ENCODE measurements around the gene RLBP1.
"Not testable (repeated sequence)": the region's sequence is repeated elsewhere in the genome, so short reads cannot be mapped to it uniquely, and the experiment has no call there.

RLBP1 gene

DNA sequence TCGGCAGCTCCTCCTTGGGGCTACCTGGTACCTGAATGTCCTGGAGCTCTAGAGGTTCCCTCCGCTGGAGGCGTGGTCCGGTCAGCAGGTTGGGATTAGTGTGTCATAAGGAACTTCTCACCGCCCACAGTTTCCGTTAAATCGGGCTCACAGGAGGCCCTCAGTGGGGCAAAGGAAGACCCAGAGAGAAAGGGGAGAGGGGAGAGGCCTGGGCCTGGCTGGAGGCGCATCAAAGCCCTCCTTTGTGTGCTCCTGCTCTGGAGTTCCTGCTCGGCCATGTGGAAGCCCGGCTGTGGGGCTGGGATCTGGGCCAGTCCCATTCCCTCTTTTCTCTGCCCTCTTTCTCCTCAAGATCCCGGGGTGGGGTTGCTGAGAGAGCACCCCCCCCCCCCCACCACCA is at the start of gene RLBP1:
Gene RLBP1 (minus strand): TSS at position 37 of the 400 bp plus-strand sequence. CDS start 2,604 bp downstream, outside the sequence.
- no peak for DNase-seq

DNA sequence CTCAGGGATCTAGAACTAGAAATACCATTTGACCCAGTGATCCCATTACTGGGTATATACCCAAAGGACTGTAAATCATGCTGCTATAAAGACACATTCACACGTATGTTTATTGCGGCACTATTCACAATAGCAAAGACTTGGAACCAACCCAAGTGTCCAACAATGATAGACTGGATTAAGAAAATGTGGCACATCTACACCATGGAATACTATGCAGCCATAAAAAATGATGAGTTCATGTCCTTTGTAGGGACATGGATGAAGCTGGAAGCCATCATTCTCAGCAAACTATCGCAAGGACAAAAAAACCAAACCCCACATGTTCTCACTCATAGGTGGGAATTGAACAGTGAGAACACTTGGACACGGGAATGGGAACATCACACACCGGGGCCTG is 28.8 kb upstream of the RLBP1 start:
- not testable (repeated sequence) for DNase-seq

DNA sequence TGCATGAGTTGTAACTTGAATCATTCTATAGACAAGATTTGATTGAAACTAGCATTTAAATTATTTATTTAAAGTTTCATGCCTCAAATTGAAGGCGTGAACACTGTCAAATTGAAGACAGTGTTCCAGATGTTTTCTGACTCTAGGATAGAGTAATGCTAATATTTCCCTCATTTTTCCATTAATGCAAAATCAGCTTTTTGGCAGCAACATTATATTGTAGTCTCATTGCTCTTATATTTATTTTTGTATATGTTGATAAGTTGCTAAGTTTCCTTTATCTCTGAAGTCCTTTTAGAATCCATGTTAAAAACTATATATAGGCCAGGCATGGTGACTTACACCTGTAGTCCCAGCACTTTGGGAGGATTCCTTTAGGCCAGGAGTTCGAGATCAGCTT is 27.2 kb upstream of the RLBP1 start:
- no peak for DNase-seq

DNA sequence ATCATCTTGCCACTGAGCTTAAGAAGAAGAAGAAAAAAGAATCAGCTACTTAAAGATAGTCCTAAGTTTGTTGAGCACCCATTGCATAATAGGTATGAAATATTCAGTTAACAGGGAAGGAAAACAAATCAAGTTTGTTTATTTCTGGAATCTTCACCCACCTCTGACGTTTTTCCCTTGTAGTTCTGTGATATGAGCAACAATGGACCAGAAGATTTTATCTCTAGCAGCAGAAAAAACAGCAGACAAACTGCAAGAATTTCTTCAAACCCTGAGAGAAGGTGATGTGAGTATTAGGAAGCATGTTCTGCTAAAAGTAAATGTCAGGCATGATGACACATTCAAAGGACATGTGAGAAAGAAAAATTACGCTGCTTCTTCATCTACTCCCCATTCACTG is 26.1 kb upstream of the RLBP1 start:
- DNase-seq = no peak

DNA sequence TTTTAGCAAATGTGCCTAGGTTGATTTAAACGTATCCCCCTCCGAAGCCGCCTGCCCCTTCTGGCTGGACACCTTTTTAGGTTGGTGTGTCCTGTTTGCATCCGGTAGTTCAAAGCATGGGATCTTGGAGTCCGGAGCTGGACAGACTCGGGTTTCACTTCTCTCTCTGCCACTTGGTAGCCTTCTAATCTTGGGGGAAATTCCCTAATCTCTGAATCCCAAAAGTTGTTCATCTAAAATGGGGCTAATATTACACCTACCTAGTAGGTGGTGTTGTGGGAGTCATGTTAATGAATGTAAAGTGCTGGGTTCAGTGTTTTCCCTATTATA is 23.2 kb upstream of the RLBP1 start:
- DNase-seq = no peak

DNA sequence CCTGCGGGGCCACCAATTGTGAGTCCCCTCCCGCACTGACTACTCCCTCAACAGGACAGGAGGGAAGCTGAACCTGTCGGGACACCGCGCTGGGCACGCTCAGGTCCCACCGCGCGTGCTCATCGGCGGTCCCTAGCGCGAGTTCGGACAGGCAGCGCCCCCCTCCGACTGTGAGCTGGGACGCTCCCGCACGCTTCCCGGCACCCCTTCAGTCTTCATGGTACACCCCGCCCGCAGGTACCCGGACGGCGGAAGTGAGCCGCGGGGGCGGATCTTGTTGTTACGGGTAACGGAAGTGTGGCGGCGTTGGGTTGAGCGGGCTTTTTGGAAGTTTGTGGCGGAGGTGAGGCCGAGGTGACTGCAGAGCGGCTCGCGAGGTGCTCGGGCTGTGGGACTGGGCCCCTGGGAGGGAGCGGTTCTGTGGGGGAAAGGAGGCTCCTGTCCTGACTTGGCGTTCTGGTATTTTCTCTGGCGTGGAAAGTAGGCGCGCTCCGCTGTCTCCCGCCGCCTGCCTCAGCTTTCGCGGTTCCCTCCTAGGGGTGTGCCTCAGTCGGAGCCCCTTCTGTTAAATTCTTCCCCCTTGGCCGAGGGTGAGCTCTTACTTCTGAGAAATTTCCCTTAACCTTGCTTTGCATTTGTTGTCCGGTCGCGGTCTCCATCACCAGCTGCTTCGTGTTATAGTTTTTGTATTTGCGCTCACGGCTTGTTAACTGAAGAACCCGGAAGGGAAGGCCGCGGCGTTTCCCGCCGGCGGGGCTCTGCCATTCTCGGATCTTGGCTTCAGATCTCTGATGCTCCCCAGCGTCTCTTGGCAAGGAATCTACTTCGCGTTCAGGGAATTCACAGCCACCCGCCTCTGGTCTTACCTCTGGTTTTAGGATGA is 22.6 kb upstream of the RLBP1 start, which contains the start of gene FANCI:
Gene FANCI (plus strand): TSS at position 289 of the 883 bp plus-strand sequence. CDS start 3,669 bp downstream, outside the sequence.
- peak; percentile 97 for DNase-seq

DNA sequence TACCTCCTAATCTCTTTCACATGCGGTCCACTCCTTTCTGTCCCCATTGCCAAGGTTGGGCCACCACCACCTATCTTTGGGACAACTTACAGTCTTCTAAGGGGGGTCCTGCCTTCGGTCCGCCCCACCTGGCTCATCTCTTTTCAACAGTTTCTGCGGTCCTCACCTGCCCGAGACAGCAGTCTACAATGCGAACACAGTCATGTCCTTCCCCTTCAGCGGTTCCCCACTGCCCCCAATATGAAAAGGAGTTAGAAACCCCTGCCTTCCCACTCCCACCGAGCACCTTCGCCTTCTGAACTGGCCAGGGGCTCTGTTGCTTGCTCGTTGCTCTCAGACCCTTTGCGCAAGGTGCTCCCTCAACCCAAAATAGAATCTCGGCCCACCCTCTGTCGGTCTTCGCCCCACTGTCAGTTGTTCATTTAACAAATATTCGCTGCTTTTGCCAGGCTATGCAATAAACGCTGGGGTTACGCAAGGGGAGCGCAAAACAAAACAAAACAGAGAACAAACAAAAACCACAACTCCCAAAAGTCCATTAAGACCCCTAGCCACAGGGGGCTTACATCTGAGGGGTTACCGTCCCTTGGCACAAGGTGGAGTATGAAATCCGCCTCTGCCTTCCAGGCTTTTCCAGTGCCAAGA is 21.8 kb upstream of the RLBP1 start:
- DNase-seq = no peak

DNA sequence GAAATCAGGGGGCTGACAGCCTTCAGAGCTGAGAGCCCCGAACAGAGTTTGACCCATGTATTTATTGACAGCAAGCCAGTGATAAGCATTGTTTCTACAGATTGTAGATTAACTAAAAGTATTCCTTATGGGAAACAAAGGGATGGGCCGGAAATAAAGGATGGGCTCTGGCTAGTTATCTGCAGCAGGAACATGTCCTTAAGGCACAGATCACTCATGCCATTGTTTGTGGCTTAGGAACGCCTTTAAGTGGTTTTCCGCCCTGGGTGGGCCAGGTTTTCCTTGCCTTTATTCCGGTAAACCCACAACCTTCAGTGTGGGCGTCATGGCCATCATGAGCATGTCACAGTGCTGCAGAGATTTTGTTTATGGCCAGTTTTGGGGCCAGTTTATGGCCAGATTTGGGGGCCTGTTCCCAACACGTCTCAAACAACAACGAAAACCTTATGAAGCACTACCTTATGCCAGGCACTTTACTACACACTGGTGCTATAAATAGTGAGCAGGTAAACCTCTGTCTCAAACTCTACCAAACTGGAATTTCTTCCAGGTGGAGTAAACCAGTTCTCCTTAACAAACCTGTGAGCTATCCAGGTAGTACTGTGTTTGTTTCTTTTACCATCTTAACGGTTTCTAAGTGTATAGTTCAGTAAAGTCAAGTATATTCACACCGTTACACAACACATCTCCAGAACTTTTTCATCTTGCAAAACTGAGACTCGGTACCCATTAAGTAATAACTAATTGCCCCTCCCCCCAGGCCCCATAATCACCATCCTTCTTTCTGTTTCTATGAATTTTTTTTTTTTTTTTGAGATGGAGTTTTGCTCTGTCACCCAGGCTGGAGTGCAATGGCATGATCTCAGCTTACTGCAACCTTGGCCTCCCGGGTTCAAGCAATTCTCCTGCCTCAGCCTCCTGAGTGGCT is 18.8 kb upstream of the RLBP1 start:
- DNase-seq = not testable (repeated sequence)

DNA sequence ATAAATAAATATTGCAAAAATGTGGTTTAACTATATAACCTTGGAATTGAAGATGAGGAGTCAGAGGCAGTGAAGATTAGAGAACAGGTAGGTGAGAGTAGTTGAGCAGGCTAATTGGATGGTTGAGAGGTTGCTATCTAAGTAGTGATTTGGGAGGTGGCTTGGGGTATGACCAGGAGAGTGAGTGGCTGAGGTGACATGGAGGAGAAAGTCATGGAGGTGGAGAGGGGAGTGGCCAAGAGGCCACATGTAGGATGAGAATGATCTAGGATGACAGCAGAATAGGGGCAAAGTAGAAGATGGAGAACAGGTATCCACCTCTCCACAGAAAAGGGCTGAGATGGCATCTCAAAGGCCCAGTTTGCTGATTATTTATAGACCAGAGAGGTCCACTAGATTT is 10.5 kb upstream of the RLBP1 start:
- DNase-seq = no peak

DNA sequence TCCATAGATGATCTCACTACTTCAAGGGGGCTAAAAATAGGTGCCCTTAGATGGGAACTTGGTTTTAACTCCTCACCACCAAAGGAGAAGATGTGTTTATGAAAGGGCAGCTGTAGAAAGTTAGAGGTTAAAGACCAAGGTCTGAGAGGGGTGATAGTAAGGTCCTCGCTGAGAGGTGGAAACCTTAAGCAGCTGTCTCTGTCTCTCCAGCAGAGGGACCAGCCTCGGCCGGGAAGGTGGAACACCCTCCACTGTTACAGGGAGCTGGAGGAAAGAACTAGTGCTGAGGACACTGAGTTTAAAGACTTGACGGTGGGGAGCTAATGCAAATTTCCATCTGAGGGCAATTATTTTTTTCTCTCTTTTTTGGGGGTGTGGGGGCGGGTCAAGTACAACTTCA is 8.9 kb upstream of the RLBP1 start:
- no peak for DNase-seq

DNA sequence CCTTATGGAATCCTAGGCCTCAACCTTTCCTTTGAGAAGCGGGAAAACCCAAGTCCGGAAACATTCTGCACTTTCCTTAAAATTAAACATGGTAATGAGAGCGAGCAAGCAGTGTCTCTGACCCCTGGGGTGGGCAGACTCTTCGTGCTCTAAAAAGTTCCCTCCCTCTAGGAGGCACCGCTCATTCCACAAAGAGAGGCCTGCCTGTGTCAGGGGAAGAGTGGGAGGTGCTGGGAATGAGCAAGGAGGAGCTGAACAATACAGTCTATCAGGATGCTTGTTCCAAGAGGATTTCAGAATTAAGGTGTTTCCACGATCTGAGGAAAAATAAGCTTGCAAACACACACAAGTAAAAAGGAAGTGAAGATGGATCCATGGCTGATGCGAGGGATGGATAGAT is 6.0 kb upstream of the RLBP1 start:
- DNase-seq = no peak

DNA sequence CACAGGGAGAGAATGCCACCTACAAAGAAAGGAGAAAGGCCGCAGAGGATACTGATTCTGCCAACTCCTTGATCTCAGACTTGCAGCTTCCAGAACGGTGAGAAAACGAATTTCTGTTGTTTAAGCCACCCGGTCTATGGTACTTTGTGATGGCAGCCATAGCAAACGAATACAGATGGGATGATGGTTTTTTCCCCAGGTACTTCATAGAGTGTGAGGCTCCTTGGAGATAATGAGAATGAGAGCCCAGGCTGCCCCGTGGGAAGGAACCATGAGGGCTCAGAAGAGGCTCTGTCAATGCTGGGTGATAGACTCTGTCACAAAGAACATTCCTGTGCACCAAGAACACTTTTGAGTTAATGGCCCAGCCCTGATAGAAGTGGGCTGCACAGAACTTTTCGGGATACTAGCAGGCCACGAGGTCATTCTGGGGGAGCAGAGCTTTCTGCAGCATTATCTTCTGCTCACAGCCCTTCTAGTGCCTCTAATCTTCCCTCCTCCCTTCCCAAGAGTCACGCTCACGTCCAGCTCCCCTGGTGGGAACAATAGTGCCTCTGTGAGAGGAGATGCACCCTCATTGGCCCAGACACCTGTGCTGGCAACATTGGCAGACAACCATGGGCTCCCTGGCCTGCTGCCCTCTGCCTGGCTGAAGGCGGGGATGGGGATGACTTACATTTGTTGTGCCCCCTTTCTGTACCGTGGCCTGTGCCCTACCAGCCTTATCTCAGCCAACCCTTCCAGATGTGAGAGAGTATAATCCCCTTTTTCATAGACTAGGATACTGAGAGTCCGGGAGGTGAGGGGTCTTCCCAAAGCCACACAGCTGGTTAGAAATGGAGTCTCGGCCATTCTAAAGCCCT is 5.2 kb upstream of the RLBP1 start:
- no peak for DNase-seq

DNA sequence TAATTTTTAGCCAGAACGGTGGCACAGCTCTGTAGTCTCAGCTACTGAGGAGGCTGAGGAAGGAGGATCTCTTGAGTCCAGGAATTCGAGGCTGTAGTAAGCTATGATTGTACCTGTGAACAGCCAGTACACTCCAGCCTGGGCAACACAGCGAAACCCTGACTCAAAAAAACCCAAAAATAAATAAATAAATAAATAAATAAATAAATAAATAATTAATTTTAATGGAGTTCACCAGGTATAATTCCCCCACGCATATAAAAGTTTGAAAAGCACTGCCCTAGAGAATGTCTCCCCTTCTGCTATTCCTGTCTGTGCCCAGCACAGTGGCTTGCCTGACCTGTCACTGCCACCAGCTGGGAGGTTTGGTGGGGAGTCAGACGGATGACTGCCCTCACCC is 4.2 kb upstream of the RLBP1 start:
- no peak for DNase-seq

DNA sequence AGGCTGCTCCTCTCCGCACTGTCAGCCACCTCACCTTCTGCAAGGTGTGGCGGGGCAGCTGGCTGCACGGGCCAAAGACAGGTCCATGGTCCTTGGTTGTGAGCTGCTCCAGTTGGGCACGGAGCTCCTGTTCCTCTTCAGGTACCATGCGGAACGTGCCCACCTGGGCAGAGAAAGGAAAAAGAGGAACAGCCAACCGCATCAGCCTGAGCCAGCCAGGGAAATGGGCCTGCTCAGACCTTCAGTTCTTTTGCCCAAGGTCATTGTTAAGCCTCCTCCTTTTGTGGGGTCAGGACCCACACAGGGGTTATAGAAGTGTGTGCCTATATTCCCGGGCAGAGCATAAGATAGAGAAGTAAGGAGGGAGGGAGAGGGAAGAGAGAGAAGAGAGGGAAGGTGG is 2.8 kb downstream of the RLBP1 start:
- DNase-seq = no peak

DNA sequence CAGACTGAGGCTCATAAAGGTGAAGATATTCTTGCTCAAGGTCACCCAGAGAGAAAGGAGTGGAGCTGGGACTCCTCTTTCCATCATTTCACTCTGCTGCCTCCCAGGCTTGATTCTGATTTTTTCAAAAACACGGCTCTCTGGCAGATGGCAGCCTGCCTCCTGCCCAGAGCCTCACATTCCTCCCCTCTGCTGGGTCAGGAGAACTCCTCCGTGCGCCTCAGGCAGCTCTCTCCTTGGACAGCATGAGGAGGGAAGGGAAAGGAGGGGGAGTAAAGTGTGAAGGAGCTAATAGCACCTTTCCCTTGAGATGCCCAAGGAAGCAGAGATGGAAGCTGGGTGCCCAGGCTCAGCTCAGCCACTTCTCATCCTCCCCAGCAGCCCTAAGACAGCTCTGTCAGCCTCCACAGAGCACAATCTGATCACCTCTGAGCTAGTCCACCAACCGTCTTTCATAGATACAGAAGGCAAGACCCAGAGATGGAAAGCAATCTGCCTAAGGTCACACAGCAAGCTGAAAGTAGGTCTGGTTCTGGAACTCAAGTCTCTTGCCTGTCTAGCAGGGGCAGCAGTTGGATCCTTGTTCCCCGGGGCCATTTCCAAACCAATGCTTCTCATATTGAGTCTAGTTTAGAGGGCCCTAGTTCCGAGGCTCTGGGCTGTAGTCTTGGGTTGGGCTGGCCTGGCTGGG is 3.5 kb downstream of the RLBP1 start:
- DNase-seq = no peak

DNA sequence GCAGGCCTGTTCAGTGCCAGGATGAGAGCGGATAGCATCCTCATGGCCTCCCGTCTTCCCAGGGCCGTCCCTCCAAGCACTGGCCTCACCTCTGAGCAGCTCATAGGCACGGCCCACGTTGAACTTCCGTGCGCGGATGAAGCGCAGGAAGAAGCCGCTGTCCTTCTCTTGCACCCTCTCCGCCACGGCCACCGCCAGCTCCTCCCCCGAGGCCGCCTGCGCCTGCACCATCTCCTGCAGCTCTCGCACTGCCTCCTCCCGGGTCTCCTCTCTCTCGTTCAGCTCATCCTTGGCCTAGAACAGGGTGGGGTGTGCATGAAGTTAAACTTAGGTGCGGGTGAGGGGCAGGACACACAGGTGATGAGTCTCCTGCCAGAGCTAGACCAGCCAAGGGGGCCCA is 4.3 kb downstream of the RLBP1 start:
- DNase-seq = no peak

DNA sequence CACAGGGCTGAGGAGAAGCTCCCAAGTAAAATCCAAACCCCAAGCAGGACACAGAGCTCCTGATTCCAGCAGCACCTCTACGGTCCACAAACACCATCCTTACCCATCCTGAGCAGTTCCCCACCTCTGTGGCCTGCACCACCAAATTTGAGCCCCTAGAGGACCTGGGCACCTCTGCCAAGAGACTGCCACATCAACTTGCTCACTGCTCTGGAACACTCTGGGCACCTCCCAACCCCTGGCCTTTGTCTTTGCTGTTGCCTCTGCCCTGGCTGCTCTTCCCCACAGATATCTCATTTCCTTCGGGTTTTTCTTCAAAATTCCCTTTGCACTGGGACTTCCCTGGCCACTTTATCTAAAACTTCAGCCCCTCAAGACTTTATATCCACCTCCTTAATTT is 5.8 kb downstream of the RLBP1 start:
- DNase-seq = no peak

DNA sequence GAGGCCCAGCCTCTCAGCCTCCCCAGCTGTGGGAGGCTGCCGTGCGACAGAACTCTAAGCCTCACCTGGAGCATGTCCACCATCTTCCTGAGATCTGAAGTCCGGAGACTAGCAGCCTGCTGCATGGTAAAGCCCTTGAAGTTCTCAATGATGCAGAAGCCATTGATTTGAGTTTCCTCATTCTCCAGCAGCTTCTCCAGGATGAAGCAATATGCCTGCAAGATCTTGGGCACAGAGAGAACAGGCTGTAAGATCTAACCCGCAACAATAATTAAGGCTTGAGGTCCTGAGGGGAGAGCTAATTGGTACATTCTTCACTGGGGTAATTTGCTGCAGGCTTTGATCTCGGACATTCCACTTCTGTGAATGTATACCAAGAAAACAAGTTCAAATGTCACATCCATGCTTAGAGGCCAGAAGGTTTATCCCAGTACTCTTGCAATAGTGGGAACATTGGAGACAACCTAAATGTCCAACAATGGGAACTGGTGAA is 9.7 kb downstream of the RLBP1 start:
- DNase-seq = no peak

DNA sequence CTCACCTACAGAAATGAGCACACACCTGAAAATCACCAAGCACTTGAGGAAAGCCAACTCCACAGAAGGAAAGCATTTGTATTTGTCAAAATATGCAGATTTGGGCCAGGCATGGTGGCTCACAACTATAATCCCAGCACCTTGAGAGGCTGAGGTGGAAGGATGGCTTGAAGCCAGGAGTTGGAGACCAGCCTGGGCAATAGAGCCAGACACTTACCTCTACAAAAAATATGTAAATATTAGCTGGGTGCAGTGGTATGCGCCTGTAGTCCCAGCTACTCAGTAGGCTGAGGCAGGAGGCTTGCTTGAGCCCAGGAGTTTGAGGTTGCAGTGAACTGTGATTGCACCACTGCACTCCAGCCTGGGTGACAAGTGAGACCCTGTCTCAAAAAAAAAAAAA is 12.3 kb downstream of the RLBP1 start:
- DNase-seq = no peak

DNA sequence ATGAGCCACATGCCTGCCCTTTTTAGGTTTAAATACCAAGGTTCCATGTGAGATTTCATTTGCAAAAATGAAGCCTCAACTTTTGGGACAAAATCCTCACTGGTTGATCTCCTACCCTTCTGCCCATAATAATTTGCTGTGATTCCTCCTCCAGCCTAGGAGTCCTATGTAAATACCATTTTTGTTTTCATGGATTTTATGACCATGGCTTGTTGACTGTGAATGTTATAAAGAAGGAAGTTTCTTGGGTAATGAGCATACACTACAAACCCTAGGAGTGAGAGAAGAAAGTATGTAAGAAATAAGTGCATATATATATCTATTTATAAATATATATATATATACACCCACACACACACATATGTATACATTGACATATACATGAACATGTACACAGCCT is 13.1 kb downstream of the RLBP1 start:
- DNase-seq = no peak

DNA sequence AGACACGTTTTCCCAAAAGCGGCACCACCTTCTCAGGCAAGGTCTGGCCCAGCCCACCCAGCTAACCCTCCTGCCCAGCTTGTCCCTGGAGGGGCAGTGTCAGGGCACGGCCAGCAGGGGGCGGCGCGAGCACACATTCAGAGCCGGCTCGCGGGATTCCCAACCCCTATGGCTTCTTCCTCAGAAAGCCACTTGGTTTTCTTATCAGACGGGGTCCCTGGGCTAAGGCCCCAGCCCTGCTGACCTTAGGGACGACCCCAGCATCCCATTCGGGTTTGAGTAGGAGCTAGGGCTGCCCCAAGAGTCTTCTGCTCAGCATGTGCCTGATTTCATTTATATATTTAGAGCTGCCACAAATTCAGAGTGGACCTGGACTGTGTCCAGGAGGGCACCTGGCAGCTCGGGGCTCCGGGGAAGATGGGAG is 14.5 kb downstream of the RLBP1 start:
- DNase-seq = peak; percentile 79
